Measurements from ENCODE around the gene DAAM2.

The DAAM2 gene

DNA sequence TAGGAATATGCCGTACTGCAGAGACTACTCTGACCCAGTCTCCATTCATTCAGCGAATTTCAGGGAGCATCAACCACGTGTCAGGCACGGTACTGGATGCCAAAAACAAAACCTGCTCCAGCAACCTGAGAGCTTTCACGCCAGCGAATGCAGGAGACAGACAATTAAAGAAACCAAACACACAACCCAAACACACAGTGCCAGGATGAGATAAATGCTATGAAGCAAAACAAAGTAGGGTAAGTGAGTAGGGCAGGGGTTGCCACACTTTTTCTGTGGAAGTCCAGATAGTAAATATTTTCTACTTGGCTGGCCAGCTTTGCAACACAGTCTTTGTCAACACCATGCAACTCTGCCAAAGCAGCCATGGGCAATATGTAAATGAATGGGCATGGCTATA is 132.1 kb downstream of the DAAM2 start:
- no peak for DNase-seq (ENCODE audit: low read depth in 2 of 2)
- H3K4me3 ChIP-seq (replicated peaks in 1 of 2; ENCODE audit: low read depth in 2 of 2, low read length in 2 of 2): no peak overlapping the region
- no peak for TF ChIP-seq CTCF (IDR thresholded peaks at IDR 0.05; ENCODE audit: low read depth, low read length)

DNA sequence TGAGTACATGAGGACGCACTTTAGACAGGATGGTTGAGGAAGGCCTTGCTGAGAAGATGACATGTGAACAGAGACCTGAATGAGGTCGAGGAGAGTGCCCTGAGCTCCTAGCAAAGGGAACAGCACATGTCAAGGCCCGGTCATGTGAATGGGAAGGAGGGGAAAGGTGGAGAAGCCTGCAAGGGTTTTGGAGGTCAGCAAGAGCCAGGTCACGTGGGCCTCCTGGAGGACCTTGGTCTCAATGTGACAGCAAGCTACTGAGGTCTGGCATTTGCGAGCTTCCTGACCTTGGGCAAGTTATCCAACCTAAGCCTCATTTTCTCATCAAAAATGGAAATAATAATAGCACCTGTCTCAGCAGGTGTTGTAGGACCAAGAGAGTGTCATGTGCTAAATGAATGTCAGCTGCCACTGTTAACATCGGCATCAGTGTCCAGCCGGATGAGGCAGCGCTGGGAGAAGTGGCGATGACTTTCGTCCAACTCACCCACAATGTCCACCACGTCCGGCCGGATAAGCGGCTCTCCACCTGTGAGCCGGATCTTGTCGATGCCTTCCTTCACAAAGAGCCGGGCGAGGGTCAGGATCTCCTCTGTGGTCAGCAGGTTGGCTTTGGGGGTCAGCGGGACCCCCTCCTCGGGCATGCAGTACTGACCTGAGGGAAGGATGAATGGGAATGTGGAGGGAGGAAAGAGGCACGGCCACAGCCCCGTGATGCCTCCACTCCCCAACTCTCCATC is 133.2 kb downstream of the DAAM2 start:
- TF ChIP-seq CTCF (IDR thresholded peaks at IDR 0.05; ENCODE audit: low read depth, low read length): no peak
- DNase-seq (ENCODE audit: low read depth in 2 of 2): no peak
- H3K4me3 ChIP-seq (replicated peaks in 1 of 2; ENCODE audit: low read depth in 2 of 2, low read length in 2 of 2): no peak overlapping the region

GRCh38 chr6:39925931-39926290 is 133.7 kb downstream of the DAAM2 start:
- TF ChIP-seq CTCF (IDR thresholded peaks at IDR 0.05; ENCODE audit: low read depth, low read length): no peak
- no peak overlapping the region for H3K4me3 ChIP-seq (replicated peaks in 1 of 2; ENCODE audit: low read depth in 2 of 2, low read length in 2 of 2)
- no peak for DNase-seq (ENCODE audit: low read depth in 2 of 2)

GRCh38 chr6:39926668-39927067 is 134.5 kb downstream of the DAAM2 start:
- no peak for TF ChIP-seq CTCF (IDR thresholded peaks at IDR 0.05; ENCODE audit: low read depth, low read length)
- no peak overlapping the region for H3K4me3 ChIP-seq (replicated peaks in 1 of 2; ENCODE audit: low read depth in 2 of 2, low read length in 2 of 2)
- peak in 1 of 2 donors; percentile 36 for DNase-seq (ENCODE audit: low read depth in 2 of 2)

- H3K4me3 ChIP-seq (replicated peaks in 1 of 2; ENCODE audit: low read depth in 2 of 2, low read length in 2 of 2): no peak overlapping the region
- no peak for TF ChIP-seq CTCF (IDR thresholded peaks at IDR 0.05; ENCODE audit: low read depth, low read length)
- DNase-seq (ENCODE audit: low read depth in 2 of 2): peak; percentile 15 to 69
Observed at GRCh38 chr6:39927159-39927558, 135.0 kb downstream of the DAAM2 start.

GRCh38 chr6:39929039-39929732 is 137.0 kb downstream of the DAAM2 start:
- no peak overlapping the region for H3K4me3 ChIP-seq (replicated peaks in 1 of 2; ENCODE audit: low read depth in 2 of 2, low read length in 2 of 2)
- TF ChIP-seq CTCF (IDR thresholded peaks at IDR 0.05; ENCODE audit: low read depth, low read length): no peak
- DNase-seq (ENCODE audit: low read depth in 2 of 2): peak in 1 of 2 donors; percentile 40
